ENCODE results near the gene RIT2.

Gene RIT2

GRCh38 chr18:42839408-42839807 lies 276.1 kb downstream of the RIT2 start:
- no peak overlapping the region for H3K27ac ChIP-seq (ENCODE audit: low read depth, low read length)
- H3K4me1 ChIP-seq (ENCODE audit: control insufficient read depth, insufficient read depth, low read length), result no peaks in the 10 kb centered on the region
- peaks cover 8% of the 10 kb centered on the region; the same call in 1 of the 2 replicates for H3K9me3 ChIP-seq (ENCODE audit: control insufficient read depth, insufficient read depth, low read depth, low read length)
- no peak overlapping the region for H3K9ac ChIP-seq (ENCODE audit: low read length)
- no peaks in the 10 kb centered on the region for H3K27me3 ChIP-seq (ENCODE audit: control insufficient read depth, insufficient read depth, low read length)
- H3K36me3 ChIP-seq (ENCODE audit: control insufficient read depth, insufficient read depth, low read length), result no peaks in the 10 kb centered on the region
- H3K4me3 ChIP-seq (ENCODE audit: low read depth, low read length), result no peak overlapping the region

GRCh38 chr18:42838546-42839145 lies 276.8 kb downstream of the RIT2 start:
- Histone ChIP-seq H3K4me1 (ENCODE audit: control insufficient read depth, insufficient read depth, low read length) (no peaks in the 10 kb centered on the region), H3K9me3 (ENCODE audit: control insufficient read depth, insufficient read depth, low read depth, low read length) (peaks cover 8% of the 10 kb centered on the region; the same call in 1 of the 2 replicates), H3K36me3 (ENCODE audit: control insufficient read depth, insufficient read depth, low read length) (no peaks in the 10 kb centered on the region), H3K27me3 (ENCODE audit: control insufficient read depth, insufficient read depth, low read length) (no peaks in the 10 kb centered on the region), H3K9ac (ENCODE audit: low read length) (no peak overlapping the region), H3K4me3 (ENCODE audit: low read depth, low read length) (no peak overlapping the region), H3K27ac (ENCODE audit: low read depth, low read length) (no peak overlapping the region)

GRCh38 chr18:42830936-42831335 lies 284.5 kb downstream of the RIT2 start:
- no peaks in the 10 kb centered on the region for H3K27me3 ChIP-seq (ENCODE audit: control insufficient read depth, insufficient read depth, low read length)
- no peaks in the 10 kb centered on the region for H3K9me3 ChIP-seq (ENCODE audit: control insufficient read depth, insufficient read depth, low read depth, low read length)
- H3K4me3 ChIP-seq (ENCODE audit: low read depth, low read length), result no peak overlapping the region
- no peaks in the 10 kb centered on the region for H3K36me3 ChIP-seq (ENCODE audit: control insufficient read depth, insufficient read depth, low read length)
- no peak overlapping the region for H3K27ac ChIP-seq (ENCODE audit: low read depth, low read length)
- H3K9ac ChIP-seq (ENCODE audit: low read length), result no peak overlapping the region
- no peaks in the 10 kb centered on the region for H3K4me1 ChIP-seq (ENCODE audit: control insufficient read depth, insufficient read depth, low read length)

- no peaks in the 10 kb centered on the region for H3K36me3 ChIP-seq (ENCODE audit: control insufficient read depth, insufficient read depth, low read length)
- no peak overlapping the region for H3K4me3 ChIP-seq (ENCODE audit: low read depth, low read length)
These were observed 286.6 kb downstream of the RIT2 start for GRCh38 chr18:42828881-42829280.

DNA sequence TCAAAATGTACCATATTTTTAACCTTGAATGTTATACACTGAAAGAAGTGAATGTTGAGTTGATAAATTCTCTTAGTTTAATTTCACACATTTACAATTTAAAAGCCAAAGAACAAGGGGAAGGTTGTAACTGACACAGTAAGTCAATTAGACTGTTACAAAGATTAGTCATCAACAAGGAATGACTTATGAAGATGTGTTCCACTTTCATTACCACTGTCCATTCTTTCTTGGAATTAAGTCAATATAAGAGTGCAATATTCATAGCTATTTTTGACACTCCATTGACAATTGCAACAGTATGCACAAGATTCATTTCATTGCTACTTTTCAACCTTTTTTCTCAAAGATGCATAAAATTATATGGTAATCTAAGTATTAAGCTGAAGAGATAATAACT lies 291.3 kb downstream of the RIT2 start:
- H3K9me3 ChIP-seq (ENCODE audit: control insufficient read depth, insufficient read depth, low read depth, low read length), result no peaks in the 10 kb centered on the region
- H3K27ac ChIP-seq (ENCODE audit: low read depth, low read length), result no peak overlapping the region
- no peaks in the 10 kb centered on the region for H3K27me3 ChIP-seq (ENCODE audit: control insufficient read depth, insufficient read depth, low read length)
- H3K36me3 ChIP-seq (ENCODE audit: control insufficient read depth, insufficient read depth, low read length), result no peaks in the 10 kb centered on the region
- peaks cover 16% of the 10 kb centered on the region; the same call in 1 of the 2 replicates for H3K4me1 ChIP-seq (ENCODE audit: control insufficient read depth, insufficient read depth, low read length)
- no peak overlapping the region for H3K4me3 ChIP-seq (ENCODE audit: low read depth, low read length)
- no peak overlapping the region for H3K9ac ChIP-seq (ENCODE audit: low read length)

More at GRCh38 chr18:42828881-42829280, 286.6 kb downstream of the RIT2 start:
- H3K9ac ChIP-seq (ENCODE audit: low read length), result no peak overlapping the region
- H3K9me3 ChIP-seq (ENCODE audit: control insufficient read depth, insufficient read depth, low read depth, low read length), result no peaks in the 10 kb centered on the region
- H3K27ac ChIP-seq (ENCODE audit: low read depth, low read length), result no peak overlapping the region
- H3K27me3 ChIP-seq (ENCODE audit: control insufficient read depth, insufficient read depth, low read length), result no peaks in the 10 kb centered on the region
- no peaks in the 10 kb centered on the region for H3K4me1 ChIP-seq (ENCODE audit: control insufficient read depth, insufficient read depth, low read length)

DNA sequence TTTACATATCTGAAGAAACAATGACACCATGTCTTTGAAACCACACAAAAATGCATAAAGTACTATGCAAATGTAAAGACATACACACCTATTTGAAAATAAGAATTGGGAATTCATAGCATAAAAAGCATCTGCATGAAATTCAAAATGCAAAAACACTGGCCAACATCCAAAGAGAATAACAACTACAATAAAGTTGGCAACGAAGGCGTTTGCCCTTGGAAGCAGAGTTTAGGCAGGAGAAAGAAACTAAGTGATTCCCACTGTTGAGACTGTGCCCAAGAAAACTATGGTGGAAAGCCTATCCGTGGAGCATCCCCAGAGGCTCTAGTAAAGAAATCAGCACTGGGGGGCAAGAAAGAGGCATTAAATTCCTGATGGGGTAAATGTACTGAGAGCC lies 292.8 kb downstream of the RIT2 start:
- H3K27me3 ChIP-seq (ENCODE audit: control insufficient read depth, insufficient read depth, low read length), result no peaks in the 10 kb centered on the region
- no peaks in the 10 kb centered on the region for H3K36me3 ChIP-seq (ENCODE audit: control insufficient read depth, insufficient read depth, low read length)
- no peak overlapping the region for H3K9ac ChIP-seq (ENCODE audit: low read length)
- H3K27ac ChIP-seq (ENCODE audit: low read depth, low read length), result no peak overlapping the region
- peaks cover 22% of the 10 kb centered on the region; the same call in 1 of the 2 replicates for H3K4me1 ChIP-seq (ENCODE audit: control insufficient read depth, insufficient read depth, low read length)
- H3K4me3 ChIP-seq (ENCODE audit: low read depth, low read length), result no peak overlapping the region
- no peaks in the 10 kb centered on the region for H3K9me3 ChIP-seq (ENCODE audit: control insufficient read depth, insufficient read depth, low read depth, low read length)

DNA sequence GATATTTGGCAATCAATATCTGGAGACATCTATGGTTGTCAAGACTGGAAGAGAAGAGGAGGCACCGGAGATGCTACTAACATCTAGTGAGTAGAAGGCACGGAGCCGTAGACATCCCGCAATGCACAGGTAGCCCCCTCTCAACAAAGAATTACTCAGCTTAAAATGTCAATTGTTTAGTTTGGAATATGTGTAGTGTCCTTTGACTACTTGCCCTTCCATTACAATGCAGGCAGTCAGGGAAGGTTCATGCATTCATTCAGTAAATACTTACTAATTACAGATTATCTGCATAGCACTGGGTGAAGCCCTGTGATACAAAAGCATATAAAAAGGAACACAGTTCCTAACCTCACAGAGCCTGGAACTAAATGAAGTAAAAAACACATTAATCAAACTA lies 294.0 kb downstream of the RIT2 start:
- Histone ChIP-seq H3K4me3 (ENCODE audit: low read depth, low read length) (no peak overlapping the region), H3K4me1 (ENCODE audit: control insufficient read depth, insufficient read depth, low read length) (peaks cover 35% of the 10 kb centered on the region), H3K9ac (ENCODE audit: low read length) (no peak overlapping the region), H3K9me3 (ENCODE audit: control insufficient read depth, insufficient read depth, low read depth, low read length) (no peaks in the 10 kb centered on the region), H3K27ac (ENCODE audit: low read depth, low read length) (no peak overlapping the region), H3K27me3 (ENCODE audit: control insufficient read depth, insufficient read depth, low read length) (no peaks in the 10 kb centered on the region), H3K36me3 (ENCODE audit: control insufficient read depth, insufficient read depth, low read length) (no peaks in the 10 kb centered on the region)

- peaks cover 24% of the 10 kb centered on the region for H3K4me1 ChIP-seq (ENCODE audit: control insufficient read depth, insufficient read depth, low read length)
- H3K36me3 ChIP-seq (ENCODE audit: control insufficient read depth, insufficient read depth, low read length), result no peaks in the 10 kb centered on the region
- H3K9ac ChIP-seq (ENCODE audit: low read length), result no peak overlapping the region
- no peaks in the 10 kb centered on the region for H3K9me3 ChIP-seq (ENCODE audit: control insufficient read depth, insufficient read depth, low read depth, low read length)
- H3K27me3 ChIP-seq (ENCODE audit: control insufficient read depth, insufficient read depth, low read length), result no peaks in the 10 kb centered on the region
- H3K4me3 ChIP-seq (ENCODE audit: low read depth, low read length), result no peak overlapping the region
- H3K27ac ChIP-seq (ENCODE audit: low read depth, low read length), result no peak overlapping the region
These were observed 300.9 kb downstream of the RIT2 start for GRCh38 chr18:42814618-42815017.

DNA sequence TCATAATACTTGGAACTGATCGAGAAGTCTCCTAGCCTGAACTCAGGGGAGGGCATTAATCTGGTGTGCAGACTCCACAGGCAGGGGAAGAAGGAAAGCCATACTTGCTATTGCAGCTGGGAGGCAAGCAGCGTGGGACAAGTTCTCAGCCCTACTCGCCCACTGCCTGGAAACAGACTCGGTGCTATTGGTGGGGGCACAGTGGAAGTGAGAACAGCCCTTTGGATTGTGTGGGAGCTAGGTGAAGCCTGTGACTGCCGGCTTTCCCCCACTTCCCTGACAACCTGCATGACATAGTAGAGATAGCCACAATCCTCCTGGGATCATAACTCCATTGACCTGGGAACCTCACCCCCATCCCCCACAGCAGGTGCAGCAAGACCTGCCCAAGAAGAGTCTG lies 301.3 kb downstream of the RIT2 start:
- Histone ChIP-seq H3K27me3 (ENCODE audit: control insufficient read depth, insufficient read depth, low read length) (no peaks in the 10 kb centered on the region), H3K36me3 (ENCODE audit: control insufficient read depth, insufficient read depth, low read length) (no peaks in the 10 kb centered on the region), H3K9ac (ENCODE audit: low read length) (no peak overlapping the region), H3K27ac (ENCODE audit: low read depth, low read length) (no peak overlapping the region), H3K9me3 (ENCODE audit: control insufficient read depth, insufficient read depth, low read depth, low read length) (no peaks in the 10 kb centered on the region), H3K4me3 (ENCODE audit: low read depth, low read length) (no peak overlapping the region), H3K4me1 (ENCODE audit: control insufficient read depth, insufficient read depth, low read length) (peaks cover 23% of the 10 kb centered on the region)

DNA sequence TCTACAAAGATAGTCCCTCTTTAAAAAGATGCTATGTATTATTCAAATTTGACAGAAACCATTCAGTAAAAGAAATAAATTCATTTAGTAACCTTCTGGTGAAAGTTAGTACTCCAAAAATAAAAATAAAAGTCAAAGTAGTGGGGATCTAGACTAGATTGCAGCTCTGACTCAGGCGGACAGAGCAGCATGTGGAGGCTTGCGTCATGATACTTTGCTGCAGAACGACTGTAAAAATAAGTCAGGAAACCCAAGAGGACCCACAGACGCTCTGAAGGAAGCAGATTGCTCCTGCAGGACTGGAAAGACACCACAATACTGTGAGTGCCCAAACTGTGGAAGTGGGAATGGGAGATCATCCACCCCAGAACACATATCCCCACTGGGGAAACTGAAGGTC lies 301.9 kb downstream of the RIT2 start:
- Histone ChIP-seq H3K36me3 (ENCODE audit: control insufficient read depth, insufficient read depth, low read length) (no peaks in the 10 kb centered on the region), H3K9ac (ENCODE audit: low read length) (no peak overlapping the region), H3K4me3 (ENCODE audit: low read depth, low read length) (no peak overlapping the region), H3K27me3 (ENCODE audit: control insufficient read depth, insufficient read depth, low read length) (no peaks in the 10 kb centered on the region), H3K4me1 (ENCODE audit: control insufficient read depth, insufficient read depth, low read length) (peaks cover 17% of the 10 kb centered on the region), H3K27ac (ENCODE audit: low read depth, low read length) (no peak overlapping the region), H3K9me3 (ENCODE audit: control insufficient read depth, insufficient read depth, low read depth, low read length) (no peaks in the 10 kb centered on the region)

- no peak overlapping the region for H3K9ac ChIP-seq (ENCODE audit: low read length)
- H3K4me1 ChIP-seq (ENCODE audit: control insufficient read depth, insufficient read depth, low read length), result peaks cover 5% of the 10 kb centered on the region; the same call in 1 of the 2 replicates
- no peaks in the 10 kb centered on the region for H3K9me3 ChIP-seq (ENCODE audit: control insufficient read depth, insufficient read depth, low read depth, low read length)
- H3K36me3 ChIP-seq (ENCODE audit: control insufficient read depth, insufficient read depth, low read length), result no peaks in the 10 kb centered on the region
- H3K4me3 ChIP-seq (ENCODE audit: low read depth, low read length), result no peak overlapping the region
- no peak overlapping the region for H3K27ac ChIP-seq (ENCODE audit: low read depth, low read length)
- H3K27me3 ChIP-seq (ENCODE audit: control insufficient read depth, insufficient read depth, low read length), result no peaks in the 10 kb centered on the region
These were observed 307.6 kb downstream of the RIT2 start for GRCh38 chr18:42807887-42808286.

Data from HUES6 (cell line).